Left lung (tissue), 10 donors: Measurements from ENCODE around the gene ALPK1. TPM values are rescaled to one million over a fixed set of nuclear protein-coding genes. Genes with fewer than 3 reads are reported as not detected.

ENCODE experiments used
- ATAC-seq: fragments of 200-7000 bp; cut with Tn5 transposase; one replicate; pipeline ENCODE4 v1.9.1; 2020; ENCODE audit warnings: moderate library complexity
- DNase-seq, 4 donors: peaks; one replicate each; pipeline ENCODE4 v3.0.0-alpha.2; 2013 to 2020
- H3K27ac ChIP-seq, 2 donors: fragments of 200-600 bp; sonication (generic) in 1 of 2; one replicate each; pipeline versions ENCODE4 v1.5.0 to v1.8.0; 2020 to 2021
- H3K27me3 ChIP-seq, 2 donors: fragments of 200-600 bp; sonication (generic) in 1 of 2; one replicate each; pipeline versions ENCODE4 v1.5.0 to v1.8.0; 2020 to 2021
- H3K36me3 ChIP-seq, 2 donors: fragments of 200-600 bp; sonication (generic) in 1 of 2; one replicate each; pipeline versions ENCODE4 v1.5.0 to v1.8.0; 2020 to 2021
- H3K4me1 ChIP-seq, 2 donors: fragments of 200-600 bp; one replicate each; pipeline ENCODE4 v1.8.0; 2021
- H3K4me3 ChIP-seq, 2 donors: fragments of 200-600 bp; sonication (generic) in 1 of 2; one replicate each; pipeline versions ENCODE4 v1.5.0 to v1.8.0; 2020 to 2021; ENCODE audit warnings: mild to moderate bottlenecking in 1 of 2
- H3K9me3 ChIP-seq, 2 donors: fragments of 200-600 bp; sonication (generic) in 1 of 2; one replicate each; pipeline versions ENCODE4 v1.5.0 to v1.8.0; 2020 to 2021
- CTCF ChIP-seq, 2 donors: fragments of 200-600 bp; sonication (generic) in 1 of 2; IDR thresholded peaks; one replicate each; pipeline versions ENCODE4 v1.5.0 to v1.8.0; 2021; ENCODE audit warnings: antibody characterized with exemption in 2 of 2
- intact Hi-C, 2 donors: fragments of 100-400 bp; cut with DNase I; formaldehyde crosslinking; loops; one replicate each; pipeline versions ENCODE4 v1.11.2 to v1.14.2; 2022
- polyA plus RNA-seq, 6 donors: library from polyadenylated mRNA; unstranded; fragments of 120-200 nt; gene quantifications; one replicate each; pipeline ENCODE4 v1.2.1, GENCODE V29; 2013; ENCODE audit not compliant: insufficient read length in 6 of 6
- total RNA-seq, 2 donors: library from RNA; stranded (reverse); fragmentation: NEBNext Ultra II Directional; extraction: Animal tissue kit (Norgen Biotek cat#: 25700); gene quantifications; one replicate each; pipeline ENCODE4 v1.2.1, GENCODE V29; 2021
- donor health status: DM: no; HTN: yes; CAD: no.
- donor health status: DM: no; HTN: no; CAD: no.

Gene ALPK1
- total and polyA plus RNA-seq, 8 donors: 16.3 to 38.5 (median 22.1) TPM

- peaks cover 0 to 8% of the 10 kb centered on the region in 2 donors for H3K9me3 ChIP-seq
- intact Hi-C loops: no loop called here
- TF ChIP-seq CTCF (IDR thresholded peaks at IDR 0.05): no peak
Observed at GRCh38 chr4:112357453-112357852, 60.3 kb downstream of the ALPK1 start.

GRCh38 chr4:112357897-112358296 is 60.7 kb downstream of the ALPK1 start:
- intact Hi-C loops: no loop called here
- Histone ChIP-seq H3K9me3 (peaks cover 0 to 12% of the 10 kb centered on the region in 2 donors), H3K27me3 (no peaks in the 10 kb centered on the region), H3K4me3 (no peak overlapping the region), H3K36me3 (peaks cover 0 to 52% of the 10 kb centered on the region in 2 donors), H3K27ac (no peak overlapping the region), H3K4me1 (no peaks in the 10 kb centered on the region)
- DNase-seq: peak in 1 of 4 donors; percentile 40
- ATAC-seq: no peak
- TF ChIP-seq CTCF (IDR thresholded peaks at IDR 0.05): no peak

More at GRCh38 chr4:112357453-112357852, 60.3 kb downstream of the ALPK1 start:
- H3K36me3 ChIP-seq: peaks cover 0 to 52% of the 10 kb centered on the region in 2 donors
- no peak overlapping the region for H3K27ac ChIP-seq
- H3K27me3 ChIP-seq: no peaks in the 10 kb centered on the region
- DNase-seq (peak in 1 of 4 donors; percentile 46), ATAC-seq (no peak)
- H3K4me1 ChIP-seq: no peaks in the 10 kb centered on the region
- H3K4me3 ChIP-seq: no peak overlapping the region

GRCh38 chr4:112358415-112358814 is 61.2 kb downstream of the ALPK1 start:
- intact Hi-C loops: no loop called here
- DNase-seq (no peak), ATAC-seq (no peak)
- no peak for TF ChIP-seq CTCF (IDR thresholded peaks at IDR 0.05)
- no peak overlapping the region for H3K4me3 ChIP-seq
- peaks cover 0 to 13% of the 10 kb centered on the region in 2 donors for H3K9me3 ChIP-seq
- H3K36me3 ChIP-seq: peaks cover 0 to 52% of the 10 kb centered on the region in 2 donors
- no peaks in the 10 kb centered on the region for H3K4me1 ChIP-seq
- no peaks in the 10 kb centered on the region for H3K27me3 ChIP-seq
- H3K27ac ChIP-seq: no peak overlapping the region

GRCh38 chr4:112358952-112359749 is 62.0 kb downstream of the ALPK1 start:
- peak in 1 of 4 donors; percentile 57 for DNase-seq
- Histone ChIP-seq H3K27me3 (no peaks in the 10 kb centered on the region), H3K36me3 (peaks cover 0 to 52% of the 10 kb centered on the region in 2 donors), H3K4me3 (no peak overlapping the region), H3K27ac (no peak overlapping the region), H3K4me1 (no peaks in the 10 kb centered on the region), H3K9me3 (peaks cover 0 to 13% of the 10 kb centered on the region in 2 donors)
- ATAC-seq: no peak
- TF ChIP-seq CTCF (IDR thresholded peaks at IDR 0.05): no peak
- intact Hi-C loops: no loop called here

GRCh38 chr4:112361181-112361791 is 64.1 kb downstream of the ALPK1 start:
- peaks cover 0 to 41% of the 10 kb centered on the region in 2 donors for H3K36me3 ChIP-seq
- H3K27me3 ChIP-seq: no peaks in the 10 kb centered on the region
- H3K4me3 ChIP-seq: no peak overlapping the region
- DNase-seq: peak in 1 of 4 donors; percentile 13
- TF ChIP-seq CTCF (IDR thresholded peaks at IDR 0.05): no peak
- no peak for ATAC-seq
- H3K4me1 ChIP-seq: no peaks in the 10 kb centered on the region
- intact Hi-C loops: no loop called here
- H3K9me3 ChIP-seq: peaks cover 0 to 23% of the 10 kb centered on the region in 2 donors
- H3K27ac ChIP-seq: no peak overlapping the region
